Body of pancreas (tissue), 4 donors: ENCODE measurements around the gene AFG1L. TPM values are rescaled to one million over a fixed set of nuclear protein-coding genes. Genes with fewer than 3 reads are reported as not detected.

Experiments
- ATAC-seq: fragments of 150-250 bp; one replicate; pipeline ENCODE4 v1.9.1; 2016
- DNase-seq, 4 donors: peaks; one replicate each; pipeline ENCODE4 v3.0.0-alpha.2; 2019
- H3K27ac ChIP-seq, 4 donors: fragments of 200-600 bp; sonication (generic); 1 replicate in 3 of 4; 2 replicates in 1 of 4; pipeline versions ENCODE4 v1.5.1 to v1.6.1; 2016 to 2019; ENCODE audit warnings: mild to moderate bottlenecking in 1 of 4, mixed read lengths in 1 of 4, moderate library complexity in 1 of 4
- H3K27me3 ChIP-seq, 2 donors: fragments of 200-600 bp; sonication (generic); one replicate each; pipeline ENCODE4 v1.6.0; 2016; ENCODE audit warnings: mild to moderate bottlenecking in 1 of 2
- H3K36me3 ChIP-seq, 2 donors: fragments of 200-600 bp; sonication (generic); replicated peaks in 1 of 2; 2 replicates each; pipeline ENCODE4 v1.5.1; 2016; ENCODE audit warnings: low read depth in 2 of 2; ENCODE audit not compliant: insufficient read depth in 1 of 2
- H3K4me1 ChIP-seq: fragments of 200-600 bp; sonication (generic); one replicate; pipeline ENCODE4 v1.6.0; 2016
- H3K4me3 ChIP-seq, 2 donors: fragments of 200-600 bp; sonication (generic); 1 replicate in 1 of 2; 2 replicates in 1 of 2; pipeline ENCODE4 v1.5.1; 2016 to 2019
- H3K9me3 ChIP-seq, 3 donors: fragments of 200-600 bp; sonication (generic); 1 replicate in 2 of 3; 2 replicates in 1 of 3; pipeline ENCODE4 v1.5.1; 2016
- CTCF ChIP-seq, 7 experiments: fragments of 450-650 bp in 4 of 7; fragments of 200-600 bp in 3 of 7; sonication (generic) in 3 of 7; IDR thresholded peaks; one replicate each; pipeline ENCODE4 v1.5.1; 2016 to 2019; ENCODE audit warnings: antibody characterized with exemption in 7 of 7
- POLR2A ChIP-seq, 3 donors: fragments of 450-650 bp; IDR thresholded peaks; one replicate each; pipeline ENCODE4 v1.6.1; 2016; ENCODE audit warnings: antibody characterized with exemption in 3 of 3, mild to moderate bottlenecking in 2 of 3
- WGBS, 2 donors: methylation state at CpG; one replicate each; pipeline ENCODE4 v1.1.5; 2017; 5-methylcytosine and 5-hydroxymethylcytosine counted together
- intact Hi-C: fragments of 100-400 bp; cut with DNase I; formaldehyde crosslinking; loops from one replicate; pipeline ENCODE4 v1.15.1; 2023
- total RNA-seq, 2 donors: library from RNA; depleted of rRNA; stranded (reverse); fragments of >200 nt; gene quantifications; one replicate each; pipeline ENCODE4 v1.1.0, GENCODE V29; 2016

The AFG1L gene
- total RNA-seq, 2 donors from 2014 or later, result 1.6 to 4.0 TPM

GRCh38 chr6:108476376-108476775, 181.5 kb downstream of the AFG1L start:
- no peaks in the 10 kb centered on the region for H3K27me3 ChIP-seq
- 70 to 78% methylated on average over 2 of the region's 2 CpGs for WGBS, 2 donors
- intact Hi-C loops, result no loop called here

GRCh38 chr6:108476847-108477430, 182.1 kb downstream of the AFG1L start:
- Histone ChIP-seq H3K27ac (no peak overlapping the region), H3K4me3 (no peak overlapping the region), H3K36me3 (no peaks in the 10 kb centered on the region), H3K9me3 (no peaks in the 10 kb centered on the region), H3K4me1 (no peaks in the 10 kb centered on the region), H3K27me3 (no peaks in the 10 kb centered on the region)
- 80 to 89% methylated on average over 8 of the region's 8 CpGs for WGBS, 2 donors
- no peak for ATAC-seq
- DNase-seq, result no peak
- TF ChIP-seq CTCF (IDR thresholded peaks at IDR 0.05), result no peak
- TF ChIP-seq POLR2A (IDR thresholded peaks at IDR 0.05), result no peak
- intact Hi-C loops, result no loop called here

More at GRCh38 chr6:108476376-108476775, 181.5 kb downstream of the AFG1L start:
- Histone ChIP-seq H3K9me3 (no peaks in the 10 kb centered on the region), H3K36me3 (no peaks in the 10 kb centered on the region), H3K4me1 (no peaks in the 10 kb centered on the region), H3K27ac (no peak overlapping the region), H3K4me3 (no peak overlapping the region)
- no peak for TF ChIP-seq POLR2A (IDR thresholded peaks at IDR 0.05)
- DNase-seq, result no peak
- ATAC-seq, result no peak

- intact Hi-C loops, result no loop called here
- no peaks in the 10 kb centered on the region for H3K36me3 ChIP-seq
- TF ChIP-seq POLR2A (IDR thresholded peaks at IDR 0.05) (no peak), CTCF (IDR thresholded peaks at IDR 0.05) (no peak)
- no peaks in the 10 kb centered on the region for H3K4me1 ChIP-seq
- H3K27ac ChIP-seq, result no peak overlapping the region
- 83 to 92% methylated on average over 2 of the region's 2 CpGs for WGBS, 2 donors
- H3K4me3 ChIP-seq, result no peak overlapping the region
- DNase-seq, result no peak
- H3K9me3 ChIP-seq, result no peaks in the 10 kb centered on the region
- ATAC-seq, result no peak
- H3K27me3 ChIP-seq, result no peaks in the 10 kb centered on the region
Observed at GRCh38 chr6:108482559-108482958, 187.7 kb downstream of the AFG1L start.

- 62 to 64% methylated on average over 1 of the region's 1 CpG for WGBS, 2 donors
- H3K9me3 ChIP-seq, result no peaks in the 10 kb centered on the region
- no peaks in the 10 kb centered on the region for H3K4me1 ChIP-seq
- H3K36me3 ChIP-seq, result no peaks in the 10 kb centered on the region
- DNase-seq (no peak), ATAC-seq (no peak)
- no peak overlapping the region for H3K4me3 ChIP-seq
- TF ChIP-seq CTCF (IDR thresholded peaks at IDR 0.05), result no peak
- TF ChIP-seq POLR2A (IDR thresholded peaks at IDR 0.05), result no peak
- no peak overlapping the region for H3K27ac ChIP-seq
- no peaks in the 10 kb centered on the region for H3K27me3 ChIP-seq
- intact Hi-C loops, result no loop called here
Observed at GRCh38 chr6:108484016-108484415, 189.2 kb downstream of the AFG1L start.

- Histone ChIP-seq H3K27me3 (no peaks in the 10 kb centered on the region), H3K36me3 (no peaks in the 10 kb centered on the region), H3K9me3 (no peaks in the 10 kb centered on the region), H3K4me1 (peaks cover 15% of the 10 kb centered on the region), H3K27ac (no peak overlapping the region), H3K4me3 (no peak overlapping the region)
- intact Hi-C loops, result loop anchor here (10.0 kb wide), 1 partner anchor 375 kb away; no protein-coding TSS in a partner anchor
- TF ChIP-seq POLR2A (IDR thresholded peaks at IDR 0.05), result no peak
- no peak for TF ChIP-seq CTCF (IDR thresholded peaks at IDR 0.05)
- no peak for ATAC-seq
- WGBS, 2 donors, result 89 to 98% methylated on average over 5 of the region's 5 CpGs
- DNase-seq, result no peak
Observed at GRCh38 chr6:108489699-108490098, 194.8 kb downstream of the AFG1L start.
